HL-60 (cell line): ENCODE data around the gene TMCO4.

Source experiments
- DNase-seq, 2 experiments: peaks; one replicate each; pipeline ENCODE4 v3.0.0-alpha.2; 2010 to 2020; ENCODE audit warnings: low read depth in 1 of 2, low spot score in 1 of 2
- H3K27ac ChIP-seq: fragments of 250-450 bp; sonication (Bioruptor Pico); replicated peaks from 2 replicates; pipeline ENCODE4 v1.5.1; 2020; ENCODE audit warnings: mild to moderate bottlenecking, moderate library complexity
- H3K27me3 ChIP-seq: fragments of 250-450 bp; sonication (Bioruptor Pico); 2 replicates; pipeline ENCODE4 v1.5.1; 2021; ENCODE audit warnings: mild to moderate bottlenecking, moderate library complexity; ENCODE audit not compliant: insufficient read depth, poor library complexity, severe bottlenecking
- H3K4me3 ChIP-seq: replicated peaks from 2 replicates; pipeline ENCODE4 v1.5.1; 2011; ENCODE audit warnings: mild to moderate bottlenecking, control low read depth, low read length; ENCODE audit not compliant: insufficient read depth
- CTCF ChIP-seq: IDR thresholded peaks from one replicate; pipeline ENCODE4 v1.5.1; 2011; ENCODE audit warnings: low read length, control low read depth, inconsistent platforms; ENCODE audit not compliant: insufficient read depth
- GABPA ChIP-seq: IDR thresholded peaks from 2 replicates; pipeline ENCODE4 v1.6.1; 2012; ENCODE audit warnings: low read depth
- POLR2AphosphoS5 ChIP-seq: IDR thresholded peaks from 2 replicates; pipeline ENCODE4 v1.6.1; 2012; ENCODE audit warnings: low read depth
- REST ChIP-seq: IDR thresholded peaks from 2 replicates; pipeline ENCODE4 v1.6.1; 2012; ENCODE audit warnings: low read depth; ENCODE audit not compliant: insufficient replicate concordance
- SPI1 ChIP-seq: IDR thresholded peaks from 2 replicates; pipeline ENCODE4 v1.6.1; 2012; ENCODE audit warnings: low read depth, mild to moderate bottlenecking, borderline replicate concordance

Gene TMCO4

GRCh38 chr1:19680644-19681043 is 119.1 kb downstream of the TMCO4 start:
- TF ChIP-seq CTCF (no peak), REST (peak; percentile 74)
- no peak for DNase-seq

GRCh38 chr1:19679691-19680090 is 120.0 kb downstream of the TMCO4 start:
- TF ChIP-seq POLR2AphosphoS5 (no peak), REST (no peak), CTCF (no peak), GABPA (no peak), SPI1 (no peak)
- DNase-seq = no peak
- Histone ChIP-seq H3K4me3 (no peak overlapping the region), H3K27ac (no peak overlapping the region), H3K27me3 (no peaks in the 10 kb centered on the region)

More at GRCh38 chr1:19680644-19681043, 119.1 kb downstream of the TMCO4 start:
- Histone ChIP-seq H3K27ac (no peak overlapping the region), H3K27me3 (no peaks in the 10 kb centered on the region), H3K4me3 (no peak overlapping the region)

- H3K27me3 ChIP-seq = no peaks in the 10 kb centered on the region
- TF ChIP-seq REST (no peak), GABPA (no peak), POLR2AphosphoS5 (no peak), CTCF (no peak), SPI1 (no peak)
- no peak for DNase-seq
- H3K27ac ChIP-seq = no peak overlapping the region
- H3K4me3 ChIP-seq = no peak overlapping the region
Observed at GRCh38 chr1:19678931-19679453, 120.7 kb downstream of the TMCO4 start.
